AG09319 (cell line): ENCODE results near the gene CTNND2.
"Not testable (repeated sequence)": the region's sequence is repeated elsewhere in the genome, so short reads cannot be mapped to it uniquely, and the experiment has no call there.

Source experiments
- DNase-seq: peaks from one replicate; pipeline ENCODE4 v3.0.0-alpha.2; 2010; ENCODE audit warnings: low read depth; ENCODE audit errors: extremely low read depth
- CTCF ChIP-seq: IDR thresholded peaks from 2 replicates; pipeline ENCODE4 v1.5.1; 2011; ENCODE audit warnings: low read depth, mild to moderate bottlenecking, inconsistent platforms, low read length, moderate library complexity

Gene CTNND2

GRCh38 chr5:11426442-11426841, 477.8 kb downstream of the CTNND2 start:
- no peak for TF ChIP-seq CTCF
- DNase-seq: no peak

- no peak for DNase-seq
- TF ChIP-seq CTCF: no peak
Observed at GRCh38 chr5:11422342-11422741, 481.9 kb downstream of the CTNND2 start.

- TF ChIP-seq CTCF: no peak
Observed at GRCh38 chr5:11420969-11421368, 483.3 kb downstream of the CTNND2 start.

GRCh38 chr5:11415751-11416150, 488.5 kb downstream of the CTNND2 start:
- no peak for DNase-seq
- TF ChIP-seq CTCF: no peak

More at GRCh38 chr5:11420969-11421368, 483.3 kb downstream of the CTNND2 start:
- no peak for DNase-seq

- DNase-seq: not testable (repeated sequence)
Observed at GRCh38 chr5:11414732-11415131, 489.5 kb downstream of the CTNND2 start.

GRCh38 chr5:11411621-11412020, 492.6 kb downstream of the CTNND2 start:
- no peak for TF ChIP-seq CTCF
- no peak for DNase-seq

GRCh38 chr5:11407556-11408145, 496.6 kb downstream of the CTNND2 start:
- no peak for TF ChIP-seq CTCF
- DNase-seq: no peak

GRCh38 chr5:11400316-11400715, 503.9 kb downstream of the CTNND2 start:
- TF ChIP-seq CTCF: no peak
- DNase-seq: no peak
